Loucy (cell line): Measurements from ENCODE around the gene NOLC1.

Source experiments
- H2AFZ ChIP-seq: fragments of 200-600 bp; sonication (generic); 2 replicates; pipeline ENCODE4 v1.6.0; 2016; ENCODE audit warnings: antibody characterized with exemption, mild to moderate bottlenecking, low read length, moderate library complexity
- H3F3A ChIP-seq: fragments of 200-600 bp; 2 replicates; pipeline ENCODE4 v1.6.0; 2016; ENCODE audit warnings: antibody characterized with exemption, low read depth, mild to moderate bottlenecking
- H3K27me3 ChIP-seq: fragments of 200-600 bp; sonication (generic); 2 replicates; pipeline ENCODE4 v1.6.1; 2014; ENCODE audit warnings: low read length, mild to moderate bottlenecking; ENCODE audit not compliant: insufficient read depth, poor library complexity, severe bottlenecking
- H3K36me3 ChIP-seq: fragments of 200-600 bp; sonication (generic); 2 replicates; pipeline ENCODE4 v1.6.1; 2016; ENCODE audit warnings: low read length; ENCODE audit not compliant: insufficient read depth
- H3K4me1 ChIP-seq: fragments of 200-600 bp; sonication (generic); 2 replicates; pipeline ENCODE4 v1.5.1; 2014; ENCODE audit warnings: low read length, mild to moderate bottlenecking; ENCODE audit not compliant: insufficient read depth, poor library complexity, severe bottlenecking
- H3K4me2 ChIP-seq: fragments of 200-600 bp; sonication (generic); 2 replicates; pipeline ENCODE4 v1.6.0; 2014; ENCODE audit warnings: antibody characterized with exemption, low read length, low read depth, mild to moderate bottlenecking; ENCODE audit not compliant: poor library complexity, severe bottlenecking
- H3K4me3 ChIP-seq: fragments of 200-600 bp; sonication (generic); 2 replicates; pipeline ENCODE4 v1.5.1; 2014; ENCODE audit warnings: low read length, mild to moderate bottlenecking, mixed read lengths; ENCODE audit not compliant: poor library complexity, severe bottlenecking
- H3K79me2 ChIP-seq: fragments of 200-600 bp; sonication (generic); 2 replicates; pipeline ENCODE4 v1.6.1; 2014; ENCODE audit warnings: low read length; ENCODE audit not compliant: insufficient read depth
- H3K9ac ChIP-seq: fragments of 200-600 bp; sonication (generic); 2 replicates; pipeline ENCODE4 v1.6.0; 2014; ENCODE audit warnings: mild to moderate bottlenecking, low read depth, low read length, moderate library complexity; ENCODE audit not compliant: poor library complexity, severe bottlenecking
- H3K9me2 ChIP-seq: fragments of 200-600 bp; sonication (generic); replicated peaks from 2 replicates; pipeline ENCODE4 v1.6.1; 2016; ENCODE audit warnings: low read depth, low read length, mixed read lengths
- H3K9me3 ChIP-seq: fragments of 200-600 bp; sonication (generic); 2 replicates; pipeline ENCODE4 v1.6.1; 2014; ENCODE audit warnings: mild to moderate bottlenecking, antibody characterized with exemption, low read length, low read depth; ENCODE audit not compliant: insufficient read depth
- H4K20me1 ChIP-seq: fragments of 200-600 bp; sonication (generic); 2 replicates; pipeline ENCODE4 v1.6.0; 2014; ENCODE audit warnings: antibody characterized with exemption, low read length, mild to moderate bottlenecking; ENCODE audit not compliant: insufficient read depth, poor library complexity, severe bottlenecking
- CTCF ChIP-seq: fragments of 200-600 bp; sonication (generic); conservative IDR thresholded peaks from 2 replicates; pipeline ENCODE4 v1.5.1; 2014; ENCODE audit warnings: mild to moderate bottlenecking, antibody characterized with exemption, low read length
- EZH2phosphoT487 ChIP-seq: fragments of 200-600 bp; IDR thresholded peaks from 2 replicates; pipeline ENCODE4 v1.6.1; 2018; ENCODE audit warnings: antibody characterized with exemption, mild to moderate bottlenecking, moderate library complexity, borderline replicate concordance

The NOLC1 gene

DNA sequence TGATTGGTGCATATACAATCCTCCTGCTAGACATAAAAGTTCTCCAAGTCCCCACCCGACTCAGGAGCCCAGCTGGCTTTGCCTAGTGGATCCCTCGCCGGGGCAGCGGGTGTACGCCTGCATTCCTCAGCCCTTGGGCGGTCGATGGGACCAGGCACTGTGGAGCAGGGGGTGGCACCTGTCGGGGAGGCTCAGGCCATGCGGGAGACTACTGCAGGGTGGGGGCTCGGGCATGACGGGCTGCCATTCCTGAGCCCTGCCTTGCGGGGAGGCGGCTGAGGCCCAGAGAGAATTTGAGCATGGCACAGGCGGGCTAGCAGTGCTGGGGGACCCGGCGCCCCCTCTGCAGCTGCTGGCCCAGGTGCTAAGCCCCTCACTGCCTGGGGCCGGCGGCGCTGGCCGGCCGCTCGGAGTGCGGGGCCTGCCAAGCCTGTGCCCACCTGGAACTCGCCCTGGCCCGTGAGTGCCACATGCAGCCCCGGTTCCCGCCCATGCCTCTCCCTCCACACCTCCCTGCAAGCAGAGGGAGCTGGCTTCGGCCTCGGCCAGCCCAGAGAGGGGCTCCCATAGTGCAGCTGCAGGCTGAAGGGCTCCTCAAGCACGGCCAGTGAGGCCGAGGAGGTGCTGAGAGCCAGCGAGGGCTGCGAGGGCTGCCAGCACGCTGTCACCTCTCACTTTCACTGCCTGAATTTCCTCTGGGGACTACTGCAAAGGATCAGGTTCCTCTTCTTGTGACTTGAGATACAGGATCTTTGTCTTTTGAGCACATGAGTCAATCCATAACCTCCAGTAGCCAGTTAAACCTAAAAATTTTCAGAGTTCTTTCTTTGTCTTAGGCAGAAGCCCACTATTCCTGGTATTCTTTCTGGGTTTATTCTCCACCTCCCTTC is 48.8 kb downstream of the NOLC1 start:
- no peaks in the 10 kb centered on the region for H3K36me3 ChIP-seq
- H3K4me1 ChIP-seq: no peaks in the 10 kb centered on the region
- no peak overlapping the region for H3K4me2 ChIP-seq
- H4K20me1 ChIP-seq: no peaks in the 10 kb centered on the region
- no peaks in the 10 kb centered on the region for H3K27me3 ChIP-seq
- peaks cover 5% of the 10 kb centered on the region; the same call in 1 of the 2 replicates for H3K9me3 ChIP-seq
- no peak overlapping the region for H2AFZ ChIP-seq
- TF ChIP-seq CTCF (no peak), EZH2phosphoT487 (no peak)
- H3K79me2 ChIP-seq: no peaks in the 10 kb centered on the region
- H3F3A ChIP-seq: no peaks in the 10 kb centered on the region
- H3K9ac ChIP-seq: no peak overlapping the region
- H3K9me2 ChIP-seq: no peaks in the 10 kb centered on the region
- no peak overlapping the region for H3K4me3 ChIP-seq

DNA sequence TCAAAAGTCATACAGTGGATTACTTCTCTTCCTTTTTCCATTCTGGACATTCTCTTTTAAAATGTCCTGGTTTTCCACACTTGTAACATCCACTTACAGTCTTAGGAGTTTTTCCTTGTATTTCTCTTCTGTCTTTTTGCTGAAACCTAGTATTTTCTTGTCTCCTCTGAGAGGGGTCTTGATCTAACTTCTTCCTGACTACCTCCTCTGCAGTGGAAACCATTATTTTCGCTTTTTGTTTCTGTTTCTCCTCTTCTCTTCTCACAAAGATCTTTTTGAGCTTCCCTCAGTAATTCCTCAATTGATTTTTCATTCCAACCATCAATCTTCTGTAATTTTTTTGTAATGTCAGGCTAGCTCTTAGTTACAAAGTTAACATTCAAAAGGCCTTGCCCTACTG is 50.2 kb downstream of the NOLC1 start:
- Histone ChIP-seq H3K4me1 (no peaks in the 10 kb centered on the region), H3K9ac (no peak overlapping the region), H3K9me3 (peaks cover 5% of the 10 kb centered on the region; the same call in 1 of the 2 replicates), H3K36me3 (no peaks in the 10 kb centered on the region), H4K20me1 (no peaks in the 10 kb centered on the region), H3K79me2 (no peaks in the 10 kb centered on the region), H3K4me2 (no peak overlapping the region), H3F3A (no peaks in the 10 kb centered on the region), H3K9me2 (no peaks in the 10 kb centered on the region), H3K4me3 (no peak overlapping the region), H2AFZ (no peak overlapping the region; the same call in 1 of the 2 replicates), H3K27me3 (no peaks in the 10 kb centered on the region)
- no peak for TF ChIP-seq EZH2phosphoT487
- TF ChIP-seq CTCF: no peak

DNA sequence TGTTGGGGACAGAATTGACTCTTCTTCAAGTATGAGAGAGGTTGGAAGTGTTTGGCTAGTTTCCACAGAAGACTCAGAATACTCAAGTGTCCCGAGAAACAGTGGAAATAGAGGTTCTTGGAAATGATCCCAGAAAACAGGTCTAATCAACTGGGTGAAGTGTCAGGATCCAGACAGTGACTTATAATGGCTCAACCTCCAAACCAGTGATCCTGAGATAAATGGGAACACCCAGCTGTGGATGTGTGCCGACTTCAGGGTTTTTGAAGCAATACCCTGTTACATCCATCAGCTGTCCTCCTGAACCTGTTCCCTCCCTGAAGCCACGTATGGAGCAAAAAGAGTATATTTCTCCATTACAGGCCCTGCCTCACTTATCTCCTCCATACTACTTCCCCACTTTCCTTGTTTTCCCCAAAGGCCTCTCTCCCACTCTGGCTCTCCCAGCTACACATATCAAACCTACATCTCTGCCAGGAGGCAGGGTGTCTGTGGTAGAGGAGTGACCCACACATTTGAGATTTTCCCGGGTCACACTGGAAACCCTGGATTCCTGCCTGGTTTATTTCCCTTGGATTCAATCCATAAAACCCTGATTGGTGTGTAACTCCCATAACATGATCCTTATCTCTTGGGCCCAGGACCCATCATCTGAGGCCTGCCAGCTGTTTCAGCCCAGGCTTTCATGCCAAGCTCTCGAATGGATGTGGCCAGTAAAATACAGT is 56.3 kb downstream of the NOLC1 start:
- H3K4me3 ChIP-seq: no peak overlapping the region
- H3K4me1 ChIP-seq: no peaks in the 10 kb centered on the region
- H3K36me3 ChIP-seq: no peaks in the 10 kb centered on the region
- no peak overlapping the region for H2AFZ ChIP-seq
- no peak overlapping the region for H3K4me2 ChIP-seq
- H3K9me2 ChIP-seq: no peaks in the 10 kb centered on the region
- H3K79me2 ChIP-seq: no peaks in the 10 kb centered on the region
- TF ChIP-seq EZH2phosphoT487 (no peak), CTCF (no peak)
- no peaks in the 10 kb centered on the region for H3F3A ChIP-seq
- no peaks in the 10 kb centered on the region for H4K20me1 ChIP-seq
- H3K9ac ChIP-seq: no peak overlapping the region
- peaks cover 5% of the 10 kb centered on the region; the same call in 1 of the 2 replicates for H3K9me3 ChIP-seq
- no peaks in the 10 kb centered on the region for H3K27me3 ChIP-seq
